Psoas muscle (tissue), 8 donors: ENCODE measurements around the gene GRK6. TPM values are rescaled to one million over a fixed set of nuclear protein-coding genes. Genes with fewer than 3 reads are reported as not detected.

Experiments used
- ATAC-seq, 4 donors: fragments of 200-7000 bp; cut with Tn5 transposase; one replicate each; pipeline ENCODE4 v1.9.1; 2020; ENCODE audit warnings: moderate library complexity in 3 of 4, mild to moderate bottlenecking in 2 of 4
- DNase-seq, 2 donors: peaks; one replicate each; pipeline ENCODE4 v3.0.0-alpha.2; 2020
- H3K27ac ChIP-seq: fragments of 200-600 bp; one replicate; pipeline ENCODE4 v1.8.0; 2022
- H3K27me3 ChIP-seq, 3 donors: fragments of 200-600 bp in 1 of 3; one replicate each; pipeline versions ENCODE4 v1.6.1 to v1.8.0; 2013 to 2022; ENCODE audit warnings: low read length in 2 of 3, mild to moderate bottlenecking in 2 of 3, moderate library complexity in 1 of 3; ENCODE audit not compliant: insufficient read depth in 3 of 3
- H3K36me3 ChIP-seq, 2 donors: fragments of 200-600 bp in 1 of 2; one replicate each; pipeline versions ENCODE4 v1.6.1 to v1.8.0; 2013 to 2022; ENCODE audit warnings: low read depth in 1 of 2, mild to moderate bottlenecking in 1 of 2, moderate library complexity in 1 of 2; ENCODE audit not compliant: insufficient read depth in 1 of 2
- H3K4me1 ChIP-seq: fragments of 200-600 bp; one replicate; pipeline ENCODE4 v1.8.0; 2022
- H3K4me3 ChIP-seq: fragments of 200-600 bp; one replicate; pipeline ENCODE4 v1.8.0; 2022; ENCODE audit warnings: mild to moderate bottlenecking
- H3K9me3 ChIP-seq: fragments of 200-600 bp; one replicate; pipeline ENCODE4 v1.8.0; 2022
- WGBS, 3 donors: extraction: QIAGEN DNeasy Blood & Tissue Kit; methylation state at CpG; one replicate each; pipeline versions ENCODE4 v1.1.6 to v1.1.7; 2013; 5-methylcytosine and 5-hydroxymethylcytosine counted together
- intact Hi-C, 2 donors: fragments of 100-400 bp; cut with DNase I; formaldehyde crosslinking; loops; one replicate each; pipeline versions ENCODE4 v1.11.0 to v1.14.2; 2022
- polyA plus RNA-seq, 3 donors: library from polyadenylated mRNA; stranded (reverse); fragments of 200-250 nt; gene quantifications; one replicate each; pipeline ENCODE4 v1.2.3, GENCODE V29; 2013
- total RNA-seq, 4 donors: library from RNA; stranded (reverse); fragmentation: NEBNext Ultra II Directional in 2 of 4; extraction: Animal tissue kit (Norgen Biotek cat#: 25700) in 2 of 4; gene quantifications; one replicate each; pipeline versions ENCODE4 v1.2.1 to v1.2.4, GENCODE V29; 2021 to 2023
- TF ChIP-seq, protein P1 (sequence below): fragments of 200-600 bp; IDR thresholded peaks from one replicate; pipeline ENCODE4 v1.8.0; 2022; ENCODE audit warnings: antibody characterized with exemption
- donor health status: healthy with polysubstance abuse.
- donor health status: DM: no; HTN: no; CAD: no; lungs with moderate emphysema.
- donor health status: Bipolar disorder and iron deficiency.
- donor health status: healthy.
- donor health status: DM: yes; HTN: yes; CAD: no.
- donor health status: DM: no; HTN: no; CAD: no.
- donor health status: DM: no; HTN: no; CAD: no.
- donor health status: DM: yes; HTN: yes; CAD: no.

Gene GRK6
- total and polyA plus RNA-seq, 7 donors, result 12.3 to 22.6 (median 15.8) TPM

DNA sequence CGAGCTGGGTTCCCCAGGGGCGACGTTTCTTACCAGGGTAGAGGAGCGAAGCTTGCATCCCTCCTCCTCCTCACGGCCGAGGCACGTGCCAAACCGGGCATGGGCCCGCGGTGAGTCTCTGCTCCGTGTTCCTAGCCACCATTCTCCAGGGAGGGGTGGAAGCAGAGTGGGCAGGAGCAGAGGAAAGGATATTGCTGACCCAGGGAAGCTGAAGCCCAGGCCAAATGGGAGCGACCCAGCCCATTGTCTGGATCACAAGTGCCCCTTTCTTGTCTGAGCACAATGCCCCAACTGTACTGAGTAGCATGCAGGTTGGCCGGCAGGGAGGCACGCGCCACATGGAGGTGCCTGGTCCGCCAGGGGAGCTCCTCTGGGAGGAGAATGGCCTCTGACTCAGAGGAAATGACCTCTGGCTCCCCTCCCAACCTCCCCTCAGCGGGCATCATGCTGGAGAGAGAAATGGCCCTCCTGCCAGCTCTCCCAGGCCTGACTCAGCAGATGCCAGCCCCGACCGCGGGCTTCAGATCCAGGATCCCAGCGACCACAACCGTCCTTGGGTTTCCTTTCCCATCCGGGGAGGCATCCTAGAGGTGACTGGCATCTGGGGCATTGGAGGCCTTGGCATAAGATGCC is 21.3 kb downstream of the GRK6 start:
- intact Hi-C loops, result no loop called here
- DNase-seq, result peak; percentile 64 to 72
- H3K36me3 ChIP-seq, result no peaks in the 10 kb centered on the region
- WGBS, 3 donors, result 1 to 8% (median 3%) methylated on average over 23 of the region's 23 CpGs
- TF ChIP-seq, protein P1, sequence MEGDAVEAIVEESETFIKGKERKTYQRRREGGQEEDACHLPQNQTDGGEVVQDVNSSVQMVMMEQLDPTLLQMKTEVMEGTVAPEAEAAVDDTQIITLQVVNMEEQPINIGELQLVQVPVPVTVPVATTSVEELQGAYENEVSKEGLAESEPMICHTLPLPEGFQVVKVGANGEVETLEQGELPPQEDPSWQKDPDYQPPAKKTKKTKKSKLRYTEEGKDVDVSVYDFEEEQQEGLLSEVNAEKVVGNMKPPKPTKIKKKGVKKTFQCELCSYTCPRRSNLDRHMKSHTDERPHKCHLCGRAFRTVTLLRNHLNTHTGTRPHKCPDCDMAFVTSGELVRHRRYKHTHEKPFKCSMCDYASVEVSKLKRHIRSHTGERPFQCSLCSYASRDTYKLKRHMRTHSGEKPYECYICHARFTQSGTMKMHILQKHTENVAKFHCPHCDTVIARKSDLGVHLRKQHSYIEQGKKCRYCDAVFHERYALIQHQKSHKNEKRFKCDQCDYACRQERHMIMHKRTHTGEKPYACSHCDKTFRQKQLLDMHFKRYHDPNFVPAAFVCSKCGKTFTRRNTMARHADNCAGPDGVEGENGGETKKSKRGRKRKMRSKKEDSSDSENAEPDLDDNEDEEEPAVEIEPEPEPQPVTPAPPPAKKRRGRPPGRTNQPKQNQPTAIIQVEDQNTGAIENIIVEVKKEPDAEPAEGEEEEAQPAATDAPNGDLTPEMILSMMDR, result no peak
- H3K4me3 ChIP-seq, result peak overlapping the region; percentile 74
- H3K27me3 ChIP-seq, result peaks cover 0 to 43% (median 7%) of the 10 kb centered on the region in 3 donors
- no peaks in the 10 kb centered on the region for H3K9me3 ChIP-seq
- peak; percentile 33 to 78 (median 66) for ATAC-seq
- H3K27ac ChIP-seq, result no peak overlapping the region
- H3K4me1 ChIP-seq, result peaks cover 13% of the 10 kb centered on the region

DNA sequence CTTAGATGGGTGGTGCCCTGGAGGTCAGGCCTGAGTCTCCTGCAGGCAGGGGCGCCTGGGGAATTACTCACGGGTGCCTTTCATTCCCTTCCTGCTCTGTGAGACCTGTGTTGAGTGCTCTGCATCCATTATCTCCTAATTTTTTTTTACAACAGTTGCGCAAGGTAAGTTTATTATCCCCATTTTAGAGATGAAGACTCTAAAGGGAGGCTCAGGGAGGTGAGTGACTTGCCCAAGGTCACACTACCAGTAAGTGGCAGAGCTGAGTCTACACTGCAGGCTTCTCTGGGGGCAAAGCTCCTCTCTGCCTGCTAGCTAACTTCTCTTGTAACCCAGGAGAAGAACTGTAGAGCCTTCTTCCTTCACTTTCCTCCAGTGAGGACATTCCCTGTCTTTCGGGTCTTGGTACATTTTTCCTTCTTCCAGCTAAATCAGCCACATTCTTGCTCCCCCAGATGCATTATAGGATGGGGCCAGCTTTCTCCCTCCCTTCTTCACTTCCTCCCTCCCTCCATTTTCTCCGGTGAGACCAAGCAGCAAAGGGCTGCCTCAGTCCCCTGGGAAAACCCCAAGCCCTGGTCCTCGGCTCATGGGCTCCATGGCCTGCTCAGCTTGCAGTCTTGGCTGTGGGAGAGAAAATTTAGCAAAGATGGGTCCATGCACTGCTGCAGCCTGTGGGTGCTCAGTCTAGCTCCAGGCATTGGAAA is 21.9 kb downstream of the GRK6 start:
- peaks cover 0 to 50% (median 7%) of the 10 kb centered on the region in 3 donors for H3K27me3 ChIP-seq
- no peak for ATAC-seq

DNA sequence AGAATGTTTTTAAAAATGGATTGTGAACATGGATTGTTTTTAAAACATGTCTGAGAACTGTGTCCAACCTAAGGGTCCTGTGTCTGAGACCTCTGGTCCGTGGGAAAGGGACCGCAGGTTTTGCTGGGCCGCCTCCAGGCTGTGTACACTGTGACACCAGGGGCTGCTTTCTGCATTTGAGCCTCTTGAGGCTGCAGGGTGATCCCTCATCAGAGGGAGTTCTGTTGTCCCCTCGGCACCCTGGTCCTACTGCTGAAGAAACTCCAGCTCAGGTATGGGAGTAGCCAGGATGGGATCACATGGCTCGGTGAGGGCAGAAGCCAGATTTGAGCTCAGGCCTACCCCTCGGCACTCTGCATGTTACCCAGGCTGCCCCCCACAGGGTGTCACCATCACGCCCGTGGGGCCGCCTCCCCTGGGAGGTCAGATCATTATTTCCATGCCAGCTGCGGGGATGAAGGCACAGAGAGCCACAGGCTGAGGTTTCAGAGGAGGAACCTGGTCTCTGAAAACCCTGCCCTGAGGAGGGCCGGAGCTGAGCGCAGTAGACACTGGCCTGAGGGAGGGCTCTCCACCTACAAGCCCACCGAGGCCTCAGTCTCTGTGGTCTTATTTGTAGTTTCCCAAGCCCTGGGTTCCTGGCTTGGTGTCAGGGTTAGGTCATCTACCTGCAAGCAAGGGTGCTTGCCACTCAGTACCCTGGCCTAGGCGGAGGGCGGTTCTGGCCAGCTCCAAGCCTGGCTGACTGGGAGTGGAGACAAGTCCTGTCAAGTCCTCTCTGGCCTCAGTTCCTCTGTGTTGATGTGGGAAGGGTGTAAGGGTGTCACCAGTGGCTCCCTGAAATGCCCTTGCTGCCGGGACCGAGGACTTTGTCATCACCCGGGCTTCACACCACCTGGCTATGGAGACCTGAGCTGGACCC is 22.9 kb downstream of the GRK6 start:
- H3K27me3 ChIP-seq, result peaks cover 0 to 50% (median 7%) of the 10 kb centered on the region in 3 donors
- 88 to 91% (median 89%) methylated on average over 18 of the region's 18 CpGs for WGBS, 3 donors
- H3K36me3 ChIP-seq, result no peaks in the 10 kb centered on the region
- H3K4me1 ChIP-seq, result peaks cover 17% of the 10 kb centered on the region
- no peak overlapping the region for H3K27ac ChIP-seq
- ATAC-seq (no peak), DNase-seq (no peak)
- no peaks in the 10 kb centered on the region for H3K9me3 ChIP-seq
- no peak overlapping the region for H3K4me3 ChIP-seq
- TF ChIP-seq, protein P1, result no peak
- intact Hi-C loops, result loop anchor here (5.0 to 10.0 kb wide), 2 partner anchors 135 to 337 kb away; partner anchors contain the start of gene MXD3 (in 1 of the 2)

More for the DNA sequence above, 21.9 kb downstream of the GRK6 start:
- WGBS, 3 donors, result 72 to 80% (median 74%) methylated on average over 6 of the region's 6 CpGs
- Histone ChIP-seq H3K9me3 (no peaks in the 10 kb centered on the region), H3K4me3 (no peak overlapping the region), H3K27ac (no peak overlapping the region), H3K36me3 (no peaks in the 10 kb centered on the region), H3K4me1 (peaks cover 13% of the 10 kb centered on the region)
- intact Hi-C loops, result no loop called here
- TF ChIP-seq, protein P1, result no peak
- DNase-seq, result no peak

DNA sequence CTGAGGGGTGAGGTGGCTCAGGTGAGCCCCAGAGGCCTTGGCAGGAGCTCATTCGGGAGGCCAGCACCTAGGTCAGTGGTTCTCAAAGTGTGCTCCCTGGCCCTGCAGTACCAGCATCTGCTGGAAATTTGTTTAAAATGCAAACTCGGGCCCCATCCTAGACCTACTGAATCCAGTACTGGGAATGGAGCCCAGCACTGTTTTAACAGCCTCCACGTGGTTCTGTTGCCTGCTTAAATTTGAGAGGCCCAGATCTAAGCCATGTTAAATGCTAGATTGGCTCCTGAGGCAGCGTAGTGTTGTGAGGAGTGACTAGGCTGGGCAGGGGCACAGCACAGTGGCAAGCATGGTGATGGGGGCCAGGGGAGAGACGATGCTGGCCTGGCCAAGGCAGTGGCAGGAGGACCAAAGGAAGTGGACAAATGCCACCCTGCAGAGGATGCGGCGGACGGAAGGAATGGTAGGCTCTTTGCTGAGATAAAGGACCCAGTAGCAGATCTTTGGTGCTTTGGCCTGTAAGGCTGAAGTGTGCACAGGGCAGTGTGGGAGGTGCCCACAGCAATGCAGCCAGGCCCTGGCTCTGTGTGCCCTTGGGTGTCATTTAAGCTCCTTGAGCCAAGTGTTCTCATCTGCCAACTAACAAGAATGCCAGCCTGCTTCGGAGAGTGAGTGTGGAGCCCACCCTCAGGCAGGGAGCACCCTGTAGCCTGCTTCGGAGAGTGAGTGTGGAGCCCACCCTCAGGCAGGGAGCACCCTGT is 24.4 kb downstream of the GRK6 start:
- DNase-seq (no peak), ATAC-seq (no peak)
- Histone ChIP-seq H3K4me1 (peaks cover 17% of the 10 kb centered on the region), H3K9me3 (no peaks in the 10 kb centered on the region), H3K27me3 (peaks cover 0 to 50% (median 7%) of the 10 kb centered on the region in 3 donors), H3K4me3 (no peak overlapping the region), H3K27ac (no peak overlapping the region), H3K36me3 (no peaks in the 10 kb centered on the region)
- intact Hi-C loops, result loop anchor here (5.0 to 10.0 kb wide), 2 partner anchors 136 to 339 kb away; partner anchors contain the start of gene MXD3 (in 1 of the 2)
- TF ChIP-seq, protein P1, result no peak
- WGBS, 3 donors, result 81 to 87% (median 81%) methylated on average over 9 to 10 of the region's 10 CpGs
